SK-N-MC (cell line): ENCODE measurements around the gene CYFIP2.
"Not testable (repeated sequence)": the region's sequence is repeated elsewhere in the genome, so short reads cannot be mapped to it uniquely, and the experiment has no call there.

ENCODE experiments used
- EZH2 ChIP-seq: fragments of 200-600 bp; sonication (generic); IDR thresholded peaks from one replicate; pipeline ENCODE4 v1.6.1; 2017; ENCODE audit warnings: antibody characterized with exemption
- POLR2AphosphoS5 ChIP-seq: IDR thresholded peaks from 2 replicates; pipeline ENCODE4 v1.6.1; 2012; ENCODE audit warnings: mild to moderate bottlenecking, low read depth, low read length, borderline replicate concordance

GRCh38 chr5:157244704-157245103 is 21.2 kb upstream of the CYFIP2 start:
- TF ChIP-seq POLR2AphosphoS5, EZH2: not testable (repeated sequence)
